Fibroblast of lung (primary cell): ENCODE results near the gene RANBP9.

Experiments
- EZH2 ChIP-seq: IDR thresholded peaks from 2 replicates; pipeline ENCODE4 v1.5.1; 2012; ENCODE audit warnings: low read length, control low read depth, mild to moderate bottlenecking; ENCODE audit errors: missing control alignments
- TF ChIP-seq, protein P1 (sequence below), 2 donors: IDR thresholded peaks in 1 of 2; conservative IDR thresholded peaks in 1 of 2; 1 replicate in 1 of 2; 2 replicates in 1 of 2; pipeline ENCODE4 v1.5.1; 2011 to 2012; ENCODE audit warnings: low read length in 2 of 2, control low read depth in 1 of 2, inconsistent platforms in 1 of 2, low read depth in 1 of 2, mild to moderate bottlenecking in 1 of 2

DNA sequence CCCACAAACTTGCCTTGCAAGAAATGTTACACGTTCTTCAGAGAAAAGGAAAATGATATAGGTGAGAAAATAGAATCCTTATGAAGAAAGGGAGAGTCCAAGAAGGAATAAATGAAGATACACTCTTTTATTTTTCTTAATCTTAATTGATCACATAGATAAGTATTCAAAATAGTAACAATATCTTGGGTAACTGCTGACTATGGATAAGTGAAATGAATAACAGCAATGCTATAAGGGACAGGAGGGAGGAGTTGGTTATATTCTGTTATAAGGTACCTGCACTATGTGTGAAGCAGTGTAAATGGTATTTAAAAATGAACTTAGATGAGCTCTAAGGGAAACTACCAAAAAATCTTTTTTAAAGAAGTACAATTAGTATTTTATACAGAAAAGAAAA, 38.3 kb downstream of the RANBP9 start:
- TF ChIP-seq, protein P1, sequence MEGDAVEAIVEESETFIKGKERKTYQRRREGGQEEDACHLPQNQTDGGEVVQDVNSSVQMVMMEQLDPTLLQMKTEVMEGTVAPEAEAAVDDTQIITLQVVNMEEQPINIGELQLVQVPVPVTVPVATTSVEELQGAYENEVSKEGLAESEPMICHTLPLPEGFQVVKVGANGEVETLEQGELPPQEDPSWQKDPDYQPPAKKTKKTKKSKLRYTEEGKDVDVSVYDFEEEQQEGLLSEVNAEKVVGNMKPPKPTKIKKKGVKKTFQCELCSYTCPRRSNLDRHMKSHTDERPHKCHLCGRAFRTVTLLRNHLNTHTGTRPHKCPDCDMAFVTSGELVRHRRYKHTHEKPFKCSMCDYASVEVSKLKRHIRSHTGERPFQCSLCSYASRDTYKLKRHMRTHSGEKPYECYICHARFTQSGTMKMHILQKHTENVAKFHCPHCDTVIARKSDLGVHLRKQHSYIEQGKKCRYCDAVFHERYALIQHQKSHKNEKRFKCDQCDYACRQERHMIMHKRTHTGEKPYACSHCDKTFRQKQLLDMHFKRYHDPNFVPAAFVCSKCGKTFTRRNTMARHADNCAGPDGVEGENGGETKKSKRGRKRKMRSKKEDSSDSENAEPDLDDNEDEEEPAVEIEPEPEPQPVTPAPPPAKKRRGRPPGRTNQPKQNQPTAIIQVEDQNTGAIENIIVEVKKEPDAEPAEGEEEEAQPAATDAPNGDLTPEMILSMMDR (conservative IDR thresholded peaks at IDR 0.05 in 1 of 2, IDR thresholded peaks at IDR 0.05 in 1 of 2; ENCODE audit: low read depth in 1 of 2, low read length in 2 of 2) = no peak
- no peak for TF ChIP-seq EZH2
